GM19043 (cell line): Measurements from ENCODE around the gene GUK1.

Experiments used
- ATAC-seq: cut with Tn5 transposase; IDR thresholded peaks from one replicate; pipeline ENCODE4 v1.9.1; 2021; ENCODE audit warnings: low read depth; ENCODE audit not compliant: unreplicated experiment

The GUK1 gene

GRCh38 chr1:228123505-228123904 lies 16.6 kb upstream of the GUK1 start:
- ATAC-seq: no peak

- ATAC-seq: no peak
These were observed 14.9 kb upstream of the GUK1 start for GRCh38 chr1:228125185-228125584.

GRCh38 chr1:228131766-228132165 lies 8.3 kb upstream of the GUK1 start:
- ATAC-seq: no peak

GRCh38 chr1:228134591-228134990 lies 5.5 kb upstream of the GUK1 start:
- no peak for ATAC-seq

- no peak for ATAC-seq
These were observed 3.2 kb upstream of the GUK1 start for GRCh38 chr1:228136901-228137300.

- ATAC-seq: no peak
These were observed 611 bp upstream of the GUK1 start for GRCh38 chr1:228139406-228139930.

- ATAC-seq: no peak
These were observed 696 bp downstream of the GUK1 start for GRCh38 chr1:228140724-228141225.

- ATAC-seq: no peak
These were observed 1.4 kb downstream of the GUK1 start for GRCh38 chr1:228141226-228142044.

- no peak for ATAC-seq
These were observed 2.1 kb downstream of the GUK1 start for GRCh38 chr1:228142155-228142691.

GRCh38 chr1:228142701-228143136 lies 2.6 kb downstream of the GUK1 start:
- no peak for ATAC-seq

GRCh38 chr1:228143480-228144192 lies 3.6 kb downstream of the GUK1 start:
- no peak for ATAC-seq

GRCh38 chr1:228144193-228144992 lies 4.3 kb downstream of the GUK1 start:
- no peak for ATAC-seq

- ATAC-seq: no peak
These were observed 4.9 kb downstream of the GUK1 start for GRCh38 chr1:228144993-228145343.

GRCh38 chr1:228145463-228146416 lies 5.7 kb downstream of the GUK1 start:
- no peak for ATAC-seq

- no peak for ATAC-seq
These were observed 6.5 kb downstream of the GUK1 start for GRCh38 chr1:228146417-228147150.

GRCh38 chr1:228147151-228147693 lies 7.1 kb downstream of the GUK1 start:
- no peak for ATAC-seq

GRCh38 chr1:228147768-228148167 lies 7.7 kb downstream of the GUK1 start:
- no peak for ATAC-seq

GRCh38 chr1:228148196-228148861 lies 8.2 kb downstream of the GUK1 start:
- ATAC-seq: no peak
